H9 (cell line): ENCODE data around the gene MX2. TPM values are rescaled to one million over a fixed set of nuclear protein-coding genes. Genes with fewer than 3 reads are reported as not detected.

Experiments
- DNase-seq: peaks from one replicate; pipeline ENCODE4 v3.0.0-alpha.2; 2017
- H2AFZ ChIP-seq: one replicate; pipeline ENCODE4 v1.6.1; 2013; ENCODE audit warnings: mild to moderate bottlenecking, low read length, control low read depth, moderate library complexity
- H2AK5ac ChIP-seq: 2 replicates; pipeline ENCODE4 v1.6.1; 2013; ENCODE audit warnings: low read length, control low read depth, mixed read lengths; ENCODE audit not compliant: insufficient read length
- H2BK120ac ChIP-seq: one replicate; pipeline ENCODE4 v1.6.1; 2013; ENCODE audit warnings: low read depth, mild to moderate bottlenecking, low read length, control low read depth, inconsistent platforms; ENCODE audit not compliant: poor library complexity, severe bottlenecking
- H2BK12ac ChIP-seq: 2 replicates; pipeline ENCODE4 v1.6.1; 2013; ENCODE audit warnings: low read length, control low read depth, mixed read lengths, low read depth; ENCODE audit not compliant: insufficient read length
- H2BK15ac ChIP-seq: 2 replicates; pipeline ENCODE4 v1.6.1; 2013; ENCODE audit warnings: low read depth, low read length, control low read depth
- H2BK20ac ChIP-seq: one replicate; pipeline ENCODE4 v1.6.1; 2013; ENCODE audit warnings: low read depth, mild to moderate bottlenecking, low read length, control low read depth, inconsistent platforms; ENCODE audit not compliant: poor library complexity, severe bottlenecking
- H2BK5ac ChIP-seq: 2 replicates; pipeline ENCODE4 v1.6.1; 2013; ENCODE audit warnings: low read length, control low read depth, mixed read lengths; ENCODE audit not compliant: insufficient read length
- H3K14ac ChIP-seq: 2 replicates; pipeline ENCODE4 v1.6.1; 2013; ENCODE audit warnings: low read length, control low read depth; ENCODE audit not compliant: insufficient read depth
- H3K18ac ChIP-seq: 2 replicates; pipeline ENCODE4 v1.6.1; 2013; ENCODE audit warnings: low read depth, mild to moderate bottlenecking, mixed read lengths, low read length, control low read depth; ENCODE audit not compliant: insufficient read length
- H3K23ac ChIP-seq: 2 replicates; pipeline ENCODE4 v1.6.1; 2013; ENCODE audit warnings: low read length, control low read depth, mixed read lengths, low read depth; ENCODE audit not compliant: insufficient read length
- H3K23me2 ChIP-seq: 2 replicates; pipeline ENCODE4 v1.6.1; 2013; ENCODE audit warnings: low read depth, mild to moderate bottlenecking, mixed read lengths, low read length, control low read depth; ENCODE audit not compliant: insufficient read length, poor library complexity, severe bottlenecking
- H3K27ac ChIP-seq: 2 replicates; pipeline ENCODE4 v1.5.1; 2013; ENCODE audit warnings: low read length, control low read depth, mixed read lengths, low read depth; ENCODE audit not compliant: insufficient read length
- H3K27me3 ChIP-seq: 2 replicates; pipeline ENCODE4 v1.6.1; 2013; ENCODE audit warnings: low read length, control low read depth, inconsistent platforms; ENCODE audit not compliant: insufficient read depth
- H3K4ac ChIP-seq: 2 replicates; pipeline ENCODE4 v1.6.1; 2013; ENCODE audit warnings: low read depth, mild to moderate bottlenecking, control low read depth, inconsistent platforms, low read length, moderate library complexity
- H3K4me1 ChIP-seq: 2 replicates; pipeline ENCODE4 v1.6.1; 2013; ENCODE audit warnings: low read length, control low read depth, inconsistent platforms; ENCODE audit not compliant: insufficient read depth
- H3K4me2 ChIP-seq: 2 replicates; pipeline ENCODE4 v1.6.1; 2013; ENCODE audit warnings: low read length, control low read depth, mixed read lengths; ENCODE audit not compliant: insufficient read length, insufficient read depth
- H3K56ac ChIP-seq: 2 replicates; pipeline ENCODE4 v1.6.1; 2013; ENCODE audit warnings: low read depth, mild to moderate bottlenecking, mixed read lengths, low read length, control low read depth; ENCODE audit not compliant: insufficient read length
- H3K79me1 ChIP-seq: 2 replicates; pipeline ENCODE4 v1.6.1; 2013; ENCODE audit warnings: low read depth, mild to moderate bottlenecking, moderate library complexity, low read length, control low read depth, inconsistent platforms; ENCODE audit not compliant: insufficient read depth, poor library complexity, severe bottlenecking
- H3K79me2 ChIP-seq: 2 replicates; pipeline ENCODE4 v1.6.1; 2013; ENCODE audit warnings: low read length, control low read depth, inconsistent platforms; ENCODE audit not compliant: insufficient read depth
- H3K9ac ChIP-seq: 2 replicates; pipeline ENCODE4 v1.6.1; 2013; ENCODE audit warnings: low read length, control low read depth, mixed read lengths; ENCODE audit not compliant: insufficient read length; ENCODE audit errors: extremely low read depth
- H3K9me3 ChIP-seq: one replicate; pipeline ENCODE4 v1.6.1; 2013; ENCODE audit warnings: low read depth, low read length, inconsistent platforms; ENCODE audit not compliant: control insufficient read depth
- H3T11ph ChIP-seq: one replicate; pipeline ENCODE4 v1.6.1; 2013; ENCODE audit warnings: mild to moderate bottlenecking, low read length, control low read depth, inconsistent platforms
- H4K20me1 ChIP-seq: one replicate; pipeline ENCODE4 v1.6.1; 2013; ENCODE audit not compliant: control insufficient read depth, insufficient read length, insufficient read depth
- H4K5ac ChIP-seq: 2 replicates; pipeline ENCODE4 v1.6.1; 2013; ENCODE audit warnings: low read depth, mild to moderate bottlenecking, mixed read lengths, low read length, control low read depth; ENCODE audit not compliant: insufficient read length
- H4K8ac ChIP-seq: replicated peaks from 2 replicates; pipeline ENCODE4 v1.6.1; 2013; ENCODE audit warnings: low read length, control low read depth, mixed read lengths, low read depth; ENCODE audit not compliant: insufficient read length
- H4K91ac ChIP-seq: 2 replicates; pipeline ENCODE4 v1.6.1; 2013; ENCODE audit warnings: low read depth, mild to moderate bottlenecking, moderate library complexity, mixed read lengths, low read length, control low read depth; ENCODE audit not compliant: insufficient read length
- H3K27ac Mint-ChIP-seq, 3 experiments: 2 replicates in 2 of 3; 3 replicates in 1 of 3; pipeline ENCODE4 v1.8.0; 2020 to 2021; ENCODE audit warnings: mixed read lengths in 3 of 3, mild to moderate bottlenecking in 1 of 3, moderate library complexity in 1 of 3
- H3K27me3 Mint-ChIP-seq: 2 replicates; pipeline ENCODE4 v1.8.0; 2021; ENCODE audit warnings: low read depth, mild to moderate bottlenecking, moderate library complexity, mixed read lengths
- H3K36me3 Mint-ChIP-seq, 3 experiments: 2 replicates in 2 of 3; 3 replicates in 1 of 3; pipeline ENCODE4 v1.8.0; 2020 to 2021; ENCODE audit warnings: low read depth in 3 of 3, mixed read lengths in 3 of 3; ENCODE audit not compliant: insufficient read depth in 1 of 3
- H3K4me1 Mint-ChIP-seq, 2 experiments: 2 replicates each; pipeline ENCODE4 v1.8.0; 2020; ENCODE audit warnings: mixed read lengths in 2 of 2
- H3K4me3 Mint-ChIP-seq, 2 experiments: 2 replicates in 1 of 2; 3 replicates in 1 of 2; pipeline ENCODE4 v1.8.0; 2020 to 2021; ENCODE audit warnings: mild to moderate bottlenecking in 2 of 2, mixed read lengths in 2 of 2, moderate library complexity in 1 of 2
- H3K9me3 Mint-ChIP-seq, 2 experiments: 2 replicates in 1 of 2; 3 replicates in 1 of 2; pipeline ENCODE4 v1.8.0; 2020; ENCODE audit warnings: mild to moderate bottlenecking in 2 of 2, mixed read lengths in 2 of 2, moderate library complexity in 1 of 2
- CTCF ChIP-seq: fragments of 200-600 bp; sonication (generic); conservative IDR thresholded peaks from 3 replicates; pipeline ENCODE4 v1.8.0; 2021; ENCODE audit warnings: antibody characterized with exemption, mild to moderate bottlenecking
- WGBS: extraction: QIAGEN DNeasy Blood & Tissue Kit; methylation state at CpG from one replicate; pipeline ENCODE4 v1.1.7; 2013; ENCODE audit warnings: missing lambda C conversion rate, low lambda C conversion rate, mixed read lengths; ENCODE audit not compliant: insufficient read length; ENCODE audit errors: extremely low coverage; 5-methylcytosine and 5-hydroxymethylcytosine counted together
- total RNA-seq: library from RNA; stranded (reverse); gene quantifications from 2 replicates; pipeline ENCODE4 v1.2.1, GENCODE V29; 2021

MX2 gene
- total RNA-seq, 1 experiment from 2014 or later, result 1.8 TPM

GRCh38 chr21:41418393-41418792, 56.6 kb downstream of the MX2 start:
- H3K27ac Mint-ChIP-seq, result no peak overlapping the region
- H3K9me3 Mint-ChIP-seq, result peaks cover 6 to 12% of the 10 kb centered on the region in 2 experiments
- H3K4me2 ChIP-seq, result no peak overlapping the region
- H3K27me3 Mint-ChIP-seq, result peaks cover 12% of the 10 kb centered on the region
- H3K23ac ChIP-seq, result no peak overlapping the region
- H3K18ac ChIP-seq, result no peak overlapping the region
- no peak overlapping the region for H4K8ac ChIP-seq
- H3K4me3 Mint-ChIP-seq, result no peak overlapping the region
- no peak overlapping the region for H3K14ac ChIP-seq
- H3K23me2 ChIP-seq, result no peaks in the 10 kb centered on the region
- no peaks in the 10 kb centered on the region for H3K9me3 ChIP-seq
- H3K79me1 ChIP-seq, result no peaks in the 10 kb centered on the region
- peaks cover 31 to 36% of the 10 kb centered on the region in 2 experiments for H3K4me1 Mint-ChIP-seq
- H3K4me1 ChIP-seq, result peaks cover 4% of the 10 kb centered on the region; the same call in 1 of the 2 replicates
- no peak overlapping the region for H3K4ac ChIP-seq
- no peaks in the 10 kb centered on the region for H4K20me1 ChIP-seq
- H2BK20ac ChIP-seq, result no peak overlapping the region
- H3T11ph ChIP-seq, result no peak overlapping the region
- H3K27ac ChIP-seq, result no peak overlapping the region
- no peak overlapping the region for H3K56ac ChIP-seq
- no peak overlapping the region for H4K5ac ChIP-seq
- H2BK12ac ChIP-seq, result no peak overlapping the region
- H2BK120ac ChIP-seq, result no peak overlapping the region
- H2AFZ ChIP-seq, result no peak overlapping the region
- no CpG with 5 or more reads among the region's 6 CpGs for WGBS
- no peaks in the 10 kb centered on the region for H3K27me3 ChIP-seq
- H4K91ac ChIP-seq, result no peak overlapping the region
- H3K36me3 Mint-ChIP-seq, result peaks cover 0 to 13% (median 5%) of the 10 kb centered on the region in 3 experiments; a peak in 5 of 7 replicates
- H3K79me2 ChIP-seq, result no peaks in the 10 kb centered on the region
- no peak for TF ChIP-seq CTCF
- H2BK15ac ChIP-seq, result no peak overlapping the region
- no peak overlapping the region for H2AK5ac ChIP-seq
- no peak for DNase-seq
- H2BK5ac ChIP-seq, result no peak overlapping the region
- H3K9ac ChIP-seq, result no peak overlapping the region
